ENCODE measurements around the gene GNAT3. TPM values are rescaled to one million over a fixed set of nuclear protein-coding genes. Genes with fewer than 3 reads are reported as not detected.

Gene GNAT3
- total and polyA plus RNA-seq, 7 donors = not detected

DNA sequence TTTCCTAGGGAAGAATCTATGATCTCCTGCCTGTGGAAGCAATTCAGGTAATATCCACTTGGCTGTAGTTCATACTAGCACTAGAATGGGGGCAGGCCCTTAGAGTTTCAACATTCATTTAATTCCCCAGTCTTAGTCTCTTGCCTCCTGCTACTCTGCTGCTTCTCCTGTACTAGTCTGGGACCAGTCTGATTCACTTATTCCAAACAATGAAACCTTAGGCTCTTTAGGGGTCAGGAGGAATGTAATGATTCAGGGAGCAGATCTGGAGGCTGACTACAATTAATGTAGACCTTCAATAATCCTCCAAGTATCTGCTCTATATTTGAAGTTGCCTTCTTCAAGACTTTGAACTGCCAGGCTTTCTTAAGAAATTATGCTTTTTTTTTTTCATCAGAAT lies 101.8 kb downstream of the GNAT3 start:
- H3K27ac ChIP-seq = no peak overlapping the region
- intact Hi-C loops (cut with DNase I) = no loop called here

More for the DNA sequence above, 101.8 kb downstream of the GNAT3 start:
- Histone ChIP-seq H3K36me3 (no peaks in the 10 kb centered on the region), H3K4me1 (no peaks in the 10 kb centered on the region), H3K9me3 (no peaks in the 10 kb centered on the region), H3K4me3 (no peak overlapping the region), H3K27me3 (no peaks in the 10 kb centered on the region)
- DNase-seq = no peak
- TF ChIP-seq EP300 (IDR thresholded peaks at IDR 0.05) (no peak), CTCF (IDR thresholded peaks at IDR 0.05) (no peak), POLR2A (IDR thresholded peaks at IDR 0.05) (no peak), POLR2AphosphoS5 (IDR thresholded peaks at IDR 0.05) (no peak)

Other genes starting within 250 kb of the GNAT3 start
- 100 to 1,000 TPM in 2 of 4 donors, 10 to 100 TPM in 2; 35.6 to 114 (median 82.4) TPM for gene CD36, start 126.6 kb upstream of the GNAT3 start, total RNA-seq
- 100 to 1,000 TPM in 1 of 3 donors, 10 to 100 TPM in 2; 21.6 to 126 (median 30.0) TPM for gene CD36, start 126.6 kb upstream of the GNAT3 start, polyA plus RNA-seq

Data from sigmoid colon (tissue), 7 donors.